Hepatocyte (in vitro differentiated cells): ENCODE results near the gene ZNRF1.

Experiments
- EZH2 ChIP-seq: fragments of 200-600 bp; sonication (generic); IDR thresholded peaks from 2 replicates; pipeline ENCODE4 v1.6.1; 2016; ENCODE audit warnings: antibody characterized with exemption, mild to moderate bottlenecking, borderline replicate concordance
- TF ChIP-seq, protein P1 (sequence below): fragments of 200-600 bp; sonication (generic); IDR thresholded peaks from 2 replicates; pipeline ENCODE4 v1.5.1; 2016; ENCODE audit warnings: antibody characterized with exemption, mild to moderate bottlenecking; ENCODE audit not compliant: poor library complexity

DNA sequence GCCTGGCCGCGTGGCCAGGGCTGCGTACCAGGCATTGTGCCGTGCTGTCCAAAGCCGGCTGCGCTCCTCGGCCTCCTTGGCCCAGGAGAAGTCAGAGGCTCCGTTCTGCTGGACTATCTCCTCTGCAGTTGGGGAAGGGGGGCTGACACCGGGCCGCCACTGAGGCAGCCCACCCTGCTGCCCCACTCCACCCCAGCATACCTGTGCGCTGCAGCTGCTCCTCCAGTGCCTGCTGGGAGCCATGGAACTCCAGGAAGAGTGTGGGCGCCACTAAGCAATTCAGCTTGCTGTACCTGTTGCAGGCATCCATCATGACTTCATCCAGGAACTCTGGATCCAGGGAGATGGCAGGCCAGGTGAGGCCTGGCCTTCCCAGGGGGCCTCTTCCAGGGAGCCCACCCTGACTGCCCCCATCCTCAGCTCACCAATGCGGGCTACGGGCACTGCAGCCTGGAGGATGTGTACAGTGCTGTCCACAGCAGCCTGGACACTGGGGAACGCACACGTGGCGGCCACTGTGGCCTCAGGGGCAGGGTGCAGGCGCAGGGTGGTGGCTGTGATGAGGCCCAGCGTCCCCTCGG, 114.8 kb downstream of the ZNRF1 start:
- TF ChIP-seq, protein P1, sequence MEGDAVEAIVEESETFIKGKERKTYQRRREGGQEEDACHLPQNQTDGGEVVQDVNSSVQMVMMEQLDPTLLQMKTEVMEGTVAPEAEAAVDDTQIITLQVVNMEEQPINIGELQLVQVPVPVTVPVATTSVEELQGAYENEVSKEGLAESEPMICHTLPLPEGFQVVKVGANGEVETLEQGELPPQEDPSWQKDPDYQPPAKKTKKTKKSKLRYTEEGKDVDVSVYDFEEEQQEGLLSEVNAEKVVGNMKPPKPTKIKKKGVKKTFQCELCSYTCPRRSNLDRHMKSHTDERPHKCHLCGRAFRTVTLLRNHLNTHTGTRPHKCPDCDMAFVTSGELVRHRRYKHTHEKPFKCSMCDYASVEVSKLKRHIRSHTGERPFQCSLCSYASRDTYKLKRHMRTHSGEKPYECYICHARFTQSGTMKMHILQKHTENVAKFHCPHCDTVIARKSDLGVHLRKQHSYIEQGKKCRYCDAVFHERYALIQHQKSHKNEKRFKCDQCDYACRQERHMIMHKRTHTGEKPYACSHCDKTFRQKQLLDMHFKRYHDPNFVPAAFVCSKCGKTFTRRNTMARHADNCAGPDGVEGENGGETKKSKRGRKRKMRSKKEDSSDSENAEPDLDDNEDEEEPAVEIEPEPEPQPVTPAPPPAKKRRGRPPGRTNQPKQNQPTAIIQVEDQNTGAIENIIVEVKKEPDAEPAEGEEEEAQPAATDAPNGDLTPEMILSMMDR: no peak
- TF ChIP-seq EZH2: no peak
